Measurements from ENCODE around the gene PLAU.
"Not testable (repeated sequence)": the region's sequence is repeated elsewhere in the genome, so short reads cannot be mapped to it uniquely, and the experiment has no call there.

The PLAU gene

DNA sequence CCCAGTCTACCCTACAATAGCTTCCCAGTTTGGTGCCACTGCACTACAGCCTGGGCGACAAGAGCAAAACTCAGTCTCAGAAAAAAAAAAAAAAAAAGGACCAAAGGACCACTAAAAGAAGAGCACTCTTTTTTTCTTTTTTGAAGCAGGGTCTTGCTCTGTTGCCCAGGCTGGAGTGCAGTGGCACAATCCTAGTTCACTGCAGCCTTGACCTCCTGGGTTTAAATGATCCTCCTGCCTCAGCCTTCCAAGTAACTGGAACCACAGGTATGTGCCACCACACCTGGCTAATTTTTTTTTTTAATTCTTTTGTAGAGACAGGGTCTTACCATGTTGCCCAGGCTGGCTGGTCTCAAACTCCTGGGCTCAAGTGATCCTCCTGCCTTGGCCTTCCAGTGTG lies 14.0 kb downstream of the PLAU start:
- TF ChIP-seq, protein P1, sequence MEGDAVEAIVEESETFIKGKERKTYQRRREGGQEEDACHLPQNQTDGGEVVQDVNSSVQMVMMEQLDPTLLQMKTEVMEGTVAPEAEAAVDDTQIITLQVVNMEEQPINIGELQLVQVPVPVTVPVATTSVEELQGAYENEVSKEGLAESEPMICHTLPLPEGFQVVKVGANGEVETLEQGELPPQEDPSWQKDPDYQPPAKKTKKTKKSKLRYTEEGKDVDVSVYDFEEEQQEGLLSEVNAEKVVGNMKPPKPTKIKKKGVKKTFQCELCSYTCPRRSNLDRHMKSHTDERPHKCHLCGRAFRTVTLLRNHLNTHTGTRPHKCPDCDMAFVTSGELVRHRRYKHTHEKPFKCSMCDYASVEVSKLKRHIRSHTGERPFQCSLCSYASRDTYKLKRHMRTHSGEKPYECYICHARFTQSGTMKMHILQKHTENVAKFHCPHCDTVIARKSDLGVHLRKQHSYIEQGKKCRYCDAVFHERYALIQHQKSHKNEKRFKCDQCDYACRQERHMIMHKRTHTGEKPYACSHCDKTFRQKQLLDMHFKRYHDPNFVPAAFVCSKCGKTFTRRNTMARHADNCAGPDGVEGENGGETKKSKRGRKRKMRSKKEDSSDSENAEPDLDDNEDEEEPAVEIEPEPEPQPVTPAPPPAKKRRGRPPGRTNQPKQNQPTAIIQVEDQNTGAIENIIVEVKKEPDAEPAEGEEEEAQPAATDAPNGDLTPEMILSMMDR (IDR thresholded peaks at IDR 0.05; ENCODE audit: low read depth, low read length) = no peak
- TF ChIP-seq MYC (IDR thresholded peaks at IDR 0.05; ENCODE audit: low read depth, low read length) = no peak
- no peak for TF ChIP-seq MAX (IDR thresholded peaks at IDR 0.05; ENCODE audit: low read depth, low read length)
- no peak for TF ChIP-seq POLR2A (IDR thresholded peaks at IDR 0.05; ENCODE audit: extremely low read depth, insufficient read length)
- DNase-seq (ENCODE audit: low read depth) = no peak
- H3K4me3 ChIP-seq (ENCODE audit: low read depth, low read length) = no peak overlapping the region

- TF ChIP-seq POLR2A (IDR thresholded peaks at IDR 0.05; ENCODE audit: extremely low read depth, insufficient read length) = no peak
- TF ChIP-seq, protein P1 (IDR thresholded peaks at IDR 0.05; ENCODE audit: low read depth, low read length) = no peak
- TF ChIP-seq MYC (IDR thresholded peaks at IDR 0.05; ENCODE audit: low read depth, low read length) = no peak
- TF ChIP-seq MAX (IDR thresholded peaks at IDR 0.05; ENCODE audit: low read depth, low read length) = no peak
- no peak for DNase-seq (ENCODE audit: low read depth)
- H3K4me3 ChIP-seq (ENCODE audit: low read depth, low read length) = no peak overlapping the region
Observed at GRCh38 chr10:73925539-73925938, 14.6 kb downstream of the PLAU start.

- TF ChIP-seq MAX (IDR thresholded peaks at IDR 0.05; ENCODE audit: low read depth, low read length) (peak; percentile 76), MYC (IDR thresholded peaks at IDR 0.05; ENCODE audit: low read depth, low read length) (peak; percentile 30; the same call in 1 of the 2 replicates)
- TF ChIP-seq, protein P1 (IDR thresholded peaks at IDR 0.05; ENCODE audit: low read depth, low read length) = no peak
- H3K4me3 ChIP-seq (ENCODE audit: low read depth, low read length) = no peak overlapping the region
- DNase-seq (ENCODE audit: low read depth) = peak; percentile 36
Observed at GRCh38 chr10:73926152-73926764, 15.3 kb downstream of the PLAU start.

- DNase-seq (ENCODE audit: low read depth); H3K4me3 ChIP-seq (ENCODE audit: low read depth, low read length): not testable (repeated sequence)
Observed at GRCh38 chr10:73930630-73931327, 19.8 kb downstream of the PLAU start.

GRCh38 chr10:73931767-73932619 lies 21.1 kb downstream of the PLAU start:
- DNase-seq (ENCODE audit: low read depth) = peak; percentile 64
- TF ChIP-seq, protein P1 (IDR thresholded peaks at IDR 0.05; ENCODE audit: low read depth, low read length) = no peak
- TF ChIP-seq MAX (IDR thresholded peaks at IDR 0.05; ENCODE audit: low read depth, low read length) (no peak), MYC (IDR thresholded peaks at IDR 0.05; ENCODE audit: low read depth, low read length) (no peak), POLR2A (IDR thresholded peaks at IDR 0.05; ENCODE audit: extremely low read depth, insufficient read length) (no peak)
- H3K4me3 ChIP-seq (ENCODE audit: low read depth, low read length) = no peak overlapping the region

DNA sequence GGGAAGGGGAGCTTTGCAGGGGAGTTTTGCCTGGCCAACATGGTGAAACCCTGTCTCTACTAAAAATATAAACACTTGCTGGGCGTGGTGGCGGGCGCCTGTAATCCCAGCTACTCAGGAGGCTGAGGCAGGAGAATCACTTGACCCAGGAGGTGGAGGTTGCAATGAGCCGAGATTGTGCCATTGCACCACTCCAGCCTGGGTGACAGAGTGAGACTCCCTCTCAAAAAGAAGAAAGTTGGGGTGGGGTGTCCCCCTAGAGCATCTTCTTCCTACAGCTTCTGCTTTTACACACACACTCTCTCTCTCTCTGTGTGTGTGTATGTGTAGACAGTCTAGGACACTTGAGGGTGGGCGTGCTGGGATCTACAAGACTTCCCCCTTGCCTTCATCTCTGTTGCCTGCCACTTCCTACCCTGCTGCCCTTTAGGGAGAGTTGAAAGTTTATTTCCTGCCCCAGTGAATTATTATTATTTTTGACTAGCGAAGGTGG lies 21.7 kb downstream of the PLAU start:
- TF ChIP-seq MAX (IDR thresholded peaks at IDR 0.05; ENCODE audit: low read depth, low read length) = no peak
- 0 out of 2 replicates have a peak, but pooled peaks have one; percentile 12 for TF ChIP-seq MYC (IDR thresholded peaks at IDR 0.05; ENCODE audit: low read depth, low read length)
- TF ChIP-seq, protein P1 (IDR thresholded peaks at IDR 0.05; ENCODE audit: low read depth, low read length) = no peak
- TF ChIP-seq POLR2A (IDR thresholded peaks at IDR 0.05; ENCODE audit: extremely low read depth, insufficient read length) = no peak
- DNase-seq (ENCODE audit: low read depth) = peak; percentile 63
- no peak overlapping the region for H3K4me3 ChIP-seq (ENCODE audit: low read depth, low read length)

Data from NB4 (cell line).